Suprapubic skin (tissue), 4 donors: ENCODE results near the gene ITGAL. TPM values are rescaled to one million over a fixed set of nuclear protein-coding genes. Genes with fewer than 3 reads are reported as not detected.

Source experiments
- DNase-seq, 2 donors: peaks; one replicate each; pipeline ENCODE4 v3.0.0-alpha.2; 2019; ENCODE audit warnings: low spot score in 2 of 2
- H3K27ac ChIP-seq: fragments of 200-600 bp; sonication (generic); one replicate; pipeline ENCODE4 v1.5.1; 2019
- H3K27me3 ChIP-seq: fragments of 200-600 bp; sonication (generic); one replicate; pipeline ENCODE4 v1.5.1; 2019
- H3K36me3 ChIP-seq: fragments of 200-600 bp; sonication (generic); one replicate; pipeline ENCODE4 v1.5.1; 2019
- H3K4me1 ChIP-seq: fragments of 200-600 bp; sonication (generic); one replicate; pipeline ENCODE4 v1.5.1; 2019
- H3K4me3 ChIP-seq: fragments of 200-600 bp; sonication (generic); one replicate; pipeline ENCODE4 v1.5.1; 2019; ENCODE audit warnings: mild to moderate bottlenecking
- H3K9me3 ChIP-seq: fragments of 200-600 bp; sonication (generic); one replicate; pipeline ENCODE4 v1.5.1; 2019
- CTCF ChIP-seq, 2 donors: fragments of 200-600 bp in 1 of 2; fragments of 450-650 bp in 1 of 2; sonication (generic) in 1 of 2; IDR thresholded peaks; one replicate each; pipeline ENCODE4 v1.5.1; 2016 to 2019; ENCODE audit warnings: antibody characterized with exemption in 2 of 2, mild to moderate bottlenecking in 1 of 2, moderate library complexity in 1 of 2
- EP300 ChIP-seq: sonication (generic); formaldehyde crosslinking; IDR thresholded peaks from one replicate; pipeline ENCODE4 v1.6.1; 2017; ENCODE audit warnings: antibody characterized with exemption
- POLR2A ChIP-seq, 2 donors: fragments of 450-650 bp; IDR thresholded peaks; one replicate each; pipeline ENCODE4 v1.6.1; 2017; ENCODE audit warnings: antibody characterized with exemption in 2 of 2, mild to moderate bottlenecking in 2 of 2, moderate library complexity in 2 of 2
- POLR2AphosphoS5 ChIP-seq, 3 donors: sonication (generic); formaldehyde crosslinking; IDR thresholded peaks; one replicate each; pipeline ENCODE4 v1.6.1; 2017; ENCODE audit warnings: antibody characterized with exemption in 3 of 3
- WGBS: methylation state at CpG from one replicate; pipeline ENCODE4 v1.1.5; 2018; 5-methylcytosine and 5-hydroxymethylcytosine counted together
- total RNA-seq, 4 donors: library from RNA; depleted of rRNA; stranded (reverse); fragments of >200 nt; gene quantifications; one replicate each; pipeline ENCODE4 v1.1.0, GENCODE V29; 2016

The ITGAL gene
- total RNA-seq, 4 donors from 2014 or later, result 0.47 to 4.3 (median 1.9) TPM

GRCh38 chr16:30565984-30566383 lies 93.4 kb downstream of the ITGAL start:
- Histone ChIP-seq H3K27me3 (no peaks in the 10 kb centered on the region), H3K4me1 (peaks cover 34% of the 10 kb centered on the region), H3K36me3 (no peaks in the 10 kb centered on the region), H3K27ac (no peak overlapping the region), H3K4me3 (no peak overlapping the region), H3K9me3 (no peaks in the 10 kb centered on the region)
- TF ChIP-seq EP300, result no peak
- TF ChIP-seq CTCF (IDR thresholded peaks at IDR 0.05), result no peak
- TF ChIP-seq POLR2AphosphoS5 (IDR thresholded peaks at IDR 0.05), result no peak
- no peak for TF ChIP-seq POLR2A (IDR thresholded peaks at IDR 0.05)
- 72% methylated on average over 8 of the region's 8 CpGs for WGBS
- DNase-seq, result no peak

- no peaks in the 10 kb centered on the region for H3K9me3 ChIP-seq
- peaks cover 31% of the 10 kb centered on the region for H3K4me1 ChIP-seq
- H3K27me3 ChIP-seq, result no peaks in the 10 kb centered on the region
- H3K36me3 ChIP-seq, result no peaks in the 10 kb centered on the region
- WGBS, result 88% methylated on average over 4 of the region's 4 CpGs
- no peak for DNase-seq
- no peak for TF ChIP-seq CTCF (IDR thresholded peaks at IDR 0.05)
- no peak for TF ChIP-seq POLR2AphosphoS5 (IDR thresholded peaks at IDR 0.05)
- no peak for TF ChIP-seq EP300
- no peak for TF ChIP-seq POLR2A (IDR thresholded peaks at IDR 0.05)
- no peak overlapping the region for H3K4me3 ChIP-seq
- H3K27ac ChIP-seq, result no peak overlapping the region
Observed at GRCh38 chr16:30566531-30566930, 94.0 kb downstream of the ITGAL start.

- H3K4me1 ChIP-seq, result peaks cover 33% of the 10 kb centered on the region
- H3K4me3 ChIP-seq, result no peak overlapping the region
- H3K9me3 ChIP-seq, result no peaks in the 10 kb centered on the region
- no peak for TF ChIP-seq CTCF (IDR thresholded peaks at IDR 0.05)
- no peak for TF ChIP-seq POLR2AphosphoS5 (IDR thresholded peaks at IDR 0.05)
- TF ChIP-seq EP300, result no peak
- TF ChIP-seq POLR2A (IDR thresholded peaks at IDR 0.05), result no peak
- H3K27ac ChIP-seq, result peak overlapping the region; percentile 55
- 64% methylated on average over 14 of the region's 14 CpGs for WGBS
- H3K27me3 ChIP-seq, result no peaks in the 10 kb centered on the region
- H3K36me3 ChIP-seq, result no peaks in the 10 kb centered on the region
- DNase-seq, result no peak
Observed at GRCh38 chr16:30567160-30567990, 94.8 kb downstream of the ITGAL start.

GRCh38 chr16:30567991-30568638 lies 95.6 kb downstream of the ITGAL start:
- no peaks in the 10 kb centered on the region for H3K9me3 ChIP-seq
- 49% methylated on average over 6 of the region's 6 CpGs for WGBS
- peak overlapping the region; percentile 55 for H3K27ac ChIP-seq

More at GRCh38 chr16:30567991-30568638, 95.6 kb downstream of the ITGAL start:
- Histone ChIP-seq H3K36me3 (no peaks in the 10 kb centered on the region), H3K4me3 (no peak overlapping the region), H3K4me1 (peaks cover 37% of the 10 kb centered on the region), H3K27me3 (no peaks in the 10 kb centered on the region)
- no peak for DNase-seq
- TF ChIP-seq POLR2A (IDR thresholded peaks at IDR 0.05) (no peak), EP300 (no peak), CTCF (IDR thresholded peaks at IDR 0.05) (no peak), POLR2AphosphoS5 (IDR thresholded peaks at IDR 0.05) (no peak)
